Kidney (tissue), 14 donors: ENCODE data around the gene TIMP1. TPM values are rescaled to one million over a fixed set of nuclear protein-coding genes. Genes with fewer than 3 reads are reported as not detected.

Source experiments
- DNase-seq, 5 donors: peaks; one replicate each; pipeline ENCODE4 v3.0.0-alpha.2; 2013 to 2020
- FAIRE-seq: peaks from 2 replicates; lab custom pipeline; 2012; peaks lifted over from hg19 to GRCh38; lab: Jason Lieb, UNC
- H3K27ac ChIP-seq, 2 donors: one replicate each; pipeline ENCODE4 v1.7.0; 2013; ENCODE audit warnings: low read depth in 2 of 2, low read length in 2 of 2, inconsistent platforms in 1 of 2
- H3K27me3 ChIP-seq: one replicate; pipeline ENCODE4 v1.7.1; 2013; ENCODE audit warnings: low read length, inconsistent platforms; ENCODE audit not compliant: control insufficient read depth, insufficient read depth
- H3K36me3 ChIP-seq, 3 donors: one replicate each; pipeline versions ENCODE4 v1.7.0 to v1.7.1; 2013; ENCODE audit warnings: low read length in 3 of 3, control low read depth in 1 of 3, inconsistent platforms in 1 of 3; ENCODE audit not compliant: insufficient read depth in 3 of 3, control insufficient read depth in 2 of 3
- H3K4me1 ChIP-seq, 3 donors: one replicate each; pipeline versions ENCODE4 v1.7.0 to v1.7.1; 2013; ENCODE audit warnings: low read length in 3 of 3, inconsistent platforms in 1 of 3, low read depth in 1 of 3; ENCODE audit not compliant: control insufficient read depth in 2 of 3, insufficient read depth in 2 of 3
- H3K4me3 ChIP-seq, 3 donors: one replicate each; pipeline versions ENCODE4 v1.7.0 to v1.8.1; 2013; ENCODE audit warnings: low read length in 3 of 3, control low read depth in 1 of 3, inconsistent platforms in 1 of 3
- H3K9ac ChIP-seq, 3 donors: one replicate each; pipeline versions ENCODE4 v1.7.0 to v1.7.1; 2013; ENCODE audit warnings: low read length in 3 of 3, control low read depth in 1 of 3, inconsistent platforms in 1 of 3
- H3K9me3 ChIP-seq, 3 donors: one replicate each; pipeline versions ENCODE4 v1.7.0 to v1.7.1; 2013; ENCODE audit warnings: low read length in 3 of 3, control low read depth in 1 of 3, inconsistent platforms in 1 of 3; ENCODE audit not compliant: control insufficient read depth in 2 of 3, insufficient read depth in 1 of 3
- intact Hi-C: fragments of 100-400 bp; cut with DNase I; formaldehyde crosslinking; loops from one replicate; pipeline ENCODE4 v1.11.1; 2022
- microRNA-seq: library from miRNA; unstranded; fragments of <30 nt; microRNA quantifications from one replicate; pipeline ENCODE4 v1.2.0, GENCODE V29; 2020
- polyA plus RNA-seq: library from polyadenylated mRNA; stranded (reverse); fragments of 350-450 nt; fragmentation: Illumina TruSeq; extraction: RNeasy Lipid Tissue Mini Kit (QIAGEN cat#74804); gene quantifications from one replicate; pipeline ENCODE4 v1.2.3, GENCODE V29; 2014; ENCODE audit warnings: low read depth, low replicate concordance; ENCODE audit not compliant: insufficient read depth
- total RNA-seq: library from RNA; stranded (reverse); fragmentation: NEBNext Ultra II Directional; extraction: Animal tissue kit (Norgen Biotek cat#: 25700); gene quantifications from one replicate; pipeline ENCODE4 v1.2.1, GENCODE V29; 2021
- TF ChIP-seq, protein P1 (sequence below): IDR thresholded peaks from 3 replicates; pipeline ENCODE4 v1.5.1; 2012; ENCODE audit warnings: mild to moderate bottlenecking, moderate library complexity, borderline replicate concordance; ENCODE audit not compliant: insufficient read depth; ENCODE audit errors: extremely low read depth
- donor health status: control.
- donor health status: control.
- donor health status: control.
- donor health status: control.
- donor health status: control.
- donor health status: DM: yes; HTN: yes; CAD: no.
- donor health status: Normal renal cell carcinoma (clear cell type).

TIMP1 gene
- total and polyA plus RNA-seq, 2 donors from 2014 or later = 382 to 551 TPM

DNA sequence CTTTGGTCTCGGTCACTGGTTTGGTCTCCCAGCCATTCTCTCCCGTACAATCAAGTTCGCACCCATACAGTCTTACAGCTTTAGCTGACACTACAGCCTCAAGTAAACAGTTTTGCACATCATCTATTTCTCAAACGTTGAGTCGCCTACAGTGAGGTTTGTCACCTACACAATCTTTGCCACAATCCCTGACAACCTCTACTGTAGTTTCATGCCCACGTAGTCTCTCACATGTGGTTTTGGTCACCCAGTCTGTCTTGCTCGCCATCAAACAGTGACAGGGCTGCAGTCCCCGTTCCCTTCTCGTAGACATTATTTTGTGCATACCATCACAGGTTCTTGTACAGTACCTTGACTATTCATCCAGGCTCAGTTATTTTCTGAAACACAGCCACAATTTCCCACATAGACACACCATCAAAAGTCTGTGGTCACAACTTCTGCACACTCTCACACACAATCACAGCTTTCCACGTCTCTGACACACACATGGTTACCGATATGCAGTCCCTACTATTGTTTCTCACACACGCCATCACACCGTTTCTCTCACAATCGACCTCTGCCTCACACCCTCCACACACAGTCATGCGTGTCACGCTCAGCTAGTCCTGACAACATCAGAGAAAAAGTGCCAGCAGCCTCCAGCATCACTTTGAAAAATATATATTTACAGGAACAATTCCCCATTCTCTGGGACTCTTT, 52.8 kb downstream of the TIMP1 start:
- FAIRE-seq (no peak), DNase-seq (no peak)
- no peak overlapping the region for H3K27ac ChIP-seq
- no peaks in the 10 kb centered on the region for H3K4me1 ChIP-seq
- H3K9ac ChIP-seq = no peak overlapping the region
- H3K36me3 ChIP-seq = peaks cover 2 to 22% (median 4%) of the 10 kb centered on the region in 3 donors
- no peak overlapping the region for H3K4me3 ChIP-seq
- no peaks in the 10 kb centered on the region for H3K27me3 ChIP-seq
- no peaks in the 10 kb centered on the region for H3K9me3 ChIP-seq
- TF ChIP-seq, protein P1, sequence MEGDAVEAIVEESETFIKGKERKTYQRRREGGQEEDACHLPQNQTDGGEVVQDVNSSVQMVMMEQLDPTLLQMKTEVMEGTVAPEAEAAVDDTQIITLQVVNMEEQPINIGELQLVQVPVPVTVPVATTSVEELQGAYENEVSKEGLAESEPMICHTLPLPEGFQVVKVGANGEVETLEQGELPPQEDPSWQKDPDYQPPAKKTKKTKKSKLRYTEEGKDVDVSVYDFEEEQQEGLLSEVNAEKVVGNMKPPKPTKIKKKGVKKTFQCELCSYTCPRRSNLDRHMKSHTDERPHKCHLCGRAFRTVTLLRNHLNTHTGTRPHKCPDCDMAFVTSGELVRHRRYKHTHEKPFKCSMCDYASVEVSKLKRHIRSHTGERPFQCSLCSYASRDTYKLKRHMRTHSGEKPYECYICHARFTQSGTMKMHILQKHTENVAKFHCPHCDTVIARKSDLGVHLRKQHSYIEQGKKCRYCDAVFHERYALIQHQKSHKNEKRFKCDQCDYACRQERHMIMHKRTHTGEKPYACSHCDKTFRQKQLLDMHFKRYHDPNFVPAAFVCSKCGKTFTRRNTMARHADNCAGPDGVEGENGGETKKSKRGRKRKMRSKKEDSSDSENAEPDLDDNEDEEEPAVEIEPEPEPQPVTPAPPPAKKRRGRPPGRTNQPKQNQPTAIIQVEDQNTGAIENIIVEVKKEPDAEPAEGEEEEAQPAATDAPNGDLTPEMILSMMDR = no peak
- intact Hi-C loops = no loop called here

Small RNA genes lying within 50 kb of the gene (microRNA-seq; reads per million reads assigned to microRNA genes)
- gene MIR4769 = 1.0 reads per million

Other genes starting within 250 kb of the TIMP1 start
- gene ZNF157, start 211.9 kb upstream of the TIMP1 start, total RNA-seq = 0.57 TPM
- gene ZNF157, start 211.9 kb upstream of the TIMP1 start, polyA plus RNA-seq = 0.17 TPM
- 12.7 TPM for gene ZNF41, start 99.2 kb upstream of the TIMP1 start, total RNA-seq
- 2.5 TPM for gene ZNF41, start 99.2 kb upstream of the TIMP1 start, polyA plus RNA-seq
- gene ARAF, start 21.2 kb upstream of the TIMP1 start, total RNA-seq = 79.4 TPM
- 105 TPM for gene ARAF, start 21.2 kb upstream of the TIMP1 start, polyA plus RNA-seq
- gene SYN1, start 37.4 kb downstream of the TIMP1 start, total RNA-seq = 0.85 TPM
- gene SYN1, start 37.4 kb downstream of the TIMP1 start, polyA plus RNA-seq = 0.88 TPM
- gene CFP, start 47.5 kb downstream of the TIMP1 start, total RNA-seq = 8.3 TPM
- gene CFP, start 47.5 kb downstream of the TIMP1 start, polyA plus RNA-seq = 2.1 TPM
- gene ELK1, start 68.1 kb downstream of the TIMP1 start, total RNA-seq = 26.9 TPM
- gene ELK1, start 68.1 kb downstream of the TIMP1 start, polyA plus RNA-seq = 10.5 TPM
- 88.0 TPM for gene UXT, start 76.7 kb downstream of the TIMP1 start, total RNA-seq
- 210 TPM for gene UXT, start 76.7 kb downstream of the TIMP1 start, polyA plus RNA-seq